GM18867 (cell line): ENCODE measurements around the gene CCDC178.

Experiments used
- ATAC-seq: cut with Tn5 transposase; IDR thresholded peaks from one replicate; pipeline ENCODE4 v1.9.1; 2021; ENCODE audit warnings: mild to moderate bottlenecking, moderate library complexity; ENCODE audit not compliant: unreplicated experiment

CCDC178 gene

DNA sequence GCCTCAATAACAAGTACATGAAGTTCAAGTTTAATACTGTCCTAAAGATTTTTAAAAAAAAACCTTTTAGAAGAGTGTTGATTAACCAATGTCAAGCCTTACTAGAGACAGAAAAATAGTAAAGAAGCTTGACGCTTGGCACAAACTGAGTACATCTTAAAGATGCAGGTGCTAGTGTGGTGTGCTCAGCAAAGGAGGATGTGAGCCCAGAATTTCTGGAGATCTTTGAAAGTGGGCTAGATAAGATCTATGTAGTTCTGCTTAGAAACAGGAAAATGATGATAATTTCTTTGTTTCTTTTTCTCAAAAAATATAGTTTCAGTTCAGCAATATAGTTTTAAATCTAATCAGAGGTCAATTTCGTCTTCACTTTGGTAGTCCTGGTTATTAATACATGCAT is 549.4 kb downstream of the CCDC178 start:
- peak; percentile 68 for ATAC-seq

DNA sequence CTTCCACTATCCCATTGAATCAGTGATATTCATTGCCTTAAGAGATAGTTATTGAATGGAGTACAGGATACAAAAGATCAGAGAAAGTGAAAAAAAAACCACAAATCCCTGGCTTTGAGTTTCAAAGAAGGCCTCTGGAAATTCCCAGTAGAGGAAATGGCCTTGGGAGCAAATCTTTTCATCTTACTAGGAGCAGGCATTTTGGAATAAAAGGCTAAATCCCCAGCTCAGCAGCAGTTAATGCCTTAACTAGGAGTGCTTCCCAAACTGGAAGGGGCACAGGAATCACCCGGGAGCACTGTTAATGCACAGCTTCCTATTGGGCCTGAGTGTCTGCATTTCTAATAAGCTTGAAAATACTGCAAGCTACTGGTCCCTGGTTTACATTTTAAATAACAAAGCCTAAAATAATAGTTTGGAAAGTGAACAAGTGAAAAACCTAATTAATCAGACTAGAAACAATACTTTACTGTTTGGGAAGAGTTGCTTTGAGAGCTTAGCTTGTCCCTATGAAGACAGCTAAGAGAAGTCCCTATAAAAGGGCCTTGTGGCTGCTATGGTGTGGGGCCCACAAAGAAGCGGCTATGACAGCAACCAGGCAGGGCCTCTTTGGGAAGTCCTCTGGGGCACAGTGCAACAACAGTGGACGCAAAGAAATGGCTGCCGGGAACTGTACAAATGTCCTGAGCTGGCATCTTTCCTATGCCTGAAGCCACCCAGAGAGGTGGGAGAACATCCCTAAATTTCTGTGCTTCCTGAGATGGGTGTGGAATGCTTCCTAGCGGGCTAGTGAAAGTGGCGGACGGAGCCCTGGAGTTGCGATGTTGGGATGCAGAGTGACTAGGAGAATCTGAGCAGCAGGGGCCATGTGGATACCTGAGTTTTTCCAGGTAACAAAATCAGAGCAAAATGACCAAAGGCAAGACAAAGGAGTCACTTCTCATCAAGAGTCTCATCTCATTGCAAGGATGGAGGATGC is 550.6 kb downstream of the CCDC178 start:
- ATAC-seq, result no peak

DNA sequence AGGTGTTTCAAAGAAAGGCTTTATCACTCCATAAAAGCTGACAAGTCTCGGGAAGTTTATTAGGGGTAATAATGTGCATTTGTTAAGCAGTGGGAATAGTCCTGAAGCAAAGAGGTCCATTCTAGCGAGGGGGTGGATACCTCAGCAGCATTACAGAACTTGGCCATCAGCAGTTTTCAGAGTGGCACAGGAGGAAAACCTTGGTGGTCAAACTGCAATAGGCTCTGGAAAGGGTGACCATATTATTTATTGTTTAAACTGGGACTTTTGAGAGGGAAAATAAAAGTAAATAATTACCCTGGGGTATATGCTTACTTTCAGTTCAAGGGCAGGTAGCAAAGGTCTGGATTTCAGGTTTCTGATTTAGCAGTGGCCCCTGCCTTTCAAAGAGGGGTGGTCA is 552.2 kb downstream of the CCDC178 start:
- no peak for ATAC-seq
